ENCODE measurements around the gene CRISPLD2. TPM values are rescaled to one million over a fixed set of nuclear protein-coding genes. Genes with fewer than 3 reads are reported as not detected.

Gene CRISPLD2
- total RNA-seq, 1 donor from 2014 or later: 34.9 TPM

GRCh38 chr16:84815462-84815861 is 4.3 kb upstream of the CRISPLD2 start:
- H3K27ac ChIP-seq: no peak overlapping the region
- TF ChIP-seq CTCF (IDR thresholded peaks at IDR 0.05): no peak
- H3K27me3 ChIP-seq (ENCODE audit: low read depth): no peaks in the 10 kb centered on the region
- DNase-seq (no peak), ATAC-seq (no peak)
- peaks cover 8% of the 10 kb centered on the region for H3K4me1 ChIP-seq
- no peak overlapping the region for H3K4me3 ChIP-seq
- H3K36me3 ChIP-seq: no peaks in the 10 kb centered on the region
- no peaks in the 10 kb centered on the region for H3K9me3 ChIP-seq
- intact Hi-C loops (cut with DNase I): no loop called here

DNA sequence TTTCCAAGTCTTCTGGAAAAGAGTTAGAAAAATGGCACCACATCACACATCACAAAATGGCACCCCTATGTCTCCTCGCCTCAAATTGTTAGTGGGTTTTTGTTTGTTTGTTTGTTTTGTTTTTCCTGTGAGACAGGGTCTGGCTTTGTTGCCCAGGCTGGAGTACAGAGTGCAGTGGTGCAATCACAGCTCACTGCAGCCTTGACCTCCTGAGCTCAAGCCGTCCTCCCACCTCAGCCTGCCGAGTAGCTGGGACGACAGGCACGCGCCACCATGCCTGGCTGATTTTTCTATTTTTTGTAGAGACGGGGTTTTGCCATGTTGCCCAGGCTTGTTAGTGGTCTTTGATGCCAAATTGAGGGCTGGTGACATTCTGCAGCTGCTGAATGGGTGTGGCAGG is 3.8 kb upstream of the CRISPLD2 start:
- peaks cover under 1% of the 10 kb centered on the region for H3K27me3 ChIP-seq (ENCODE audit: low read depth)
- H3K27ac ChIP-seq: no peak overlapping the region
- no peak for ATAC-seq
- intact Hi-C loops (cut with DNase I): no loop called here
- H3K4me3 ChIP-seq: no peak overlapping the region
- H3K36me3 ChIP-seq: no peaks in the 10 kb centered on the region
- no peak for DNase-seq
- H3K9me3 ChIP-seq: no peaks in the 10 kb centered on the region
- TF ChIP-seq CTCF (IDR thresholded peaks at IDR 0.05): no peak
- H3K4me1 ChIP-seq: peaks cover 10% of the 10 kb centered on the region

- ATAC-seq: no peak
- Histone ChIP-seq H3K27me3 (ENCODE audit: low read depth) (peaks cover 5% of the 10 kb centered on the region), H3K9me3 (no peaks in the 10 kb centered on the region), H3K27ac (no peak overlapping the region), H3K36me3 (no peaks in the 10 kb centered on the region), H3K4me3 (no peak overlapping the region), H3K4me1 (peaks cover 10% of the 10 kb centered on the region)
- TF ChIP-seq CTCF (IDR thresholded peaks at IDR 0.05): no peak
- intact Hi-C loops (cut with DNase I): no loop called here
- no peak for DNase-seq
Measured at GRCh38 chr16:84816485-84816884, 3.3 kb upstream of the CRISPLD2 start.

DNA sequence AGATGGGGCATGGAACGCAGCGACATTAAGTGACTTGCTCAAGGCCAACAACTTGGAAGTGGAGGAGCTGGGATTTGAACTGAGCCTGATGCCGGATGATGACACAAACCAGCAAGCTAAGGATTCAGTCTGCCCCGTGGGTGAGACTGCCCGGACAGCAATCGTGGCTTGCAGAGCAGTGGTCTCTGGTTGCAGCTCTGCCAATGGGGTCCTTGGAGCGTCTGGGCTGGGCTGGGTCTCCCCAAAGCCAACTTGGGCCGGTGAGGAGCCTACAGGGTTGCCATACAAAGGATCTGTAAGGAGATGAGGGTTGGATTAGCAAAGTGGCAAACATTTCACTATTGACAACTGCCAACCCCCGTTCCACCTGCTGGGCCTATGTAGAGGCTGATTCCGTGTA is 2.6 kb upstream of the CRISPLD2 start:
- TF ChIP-seq CTCF (IDR thresholded peaks at IDR 0.05): no peak
- H3K27ac ChIP-seq: no peak overlapping the region
- no peak overlapping the region for H3K4me3 ChIP-seq
- no peak for ATAC-seq
- H3K9me3 ChIP-seq: no peaks in the 10 kb centered on the region
- H3K36me3 ChIP-seq: no peaks in the 10 kb centered on the region
- no peak for DNase-seq
- H3K4me1 ChIP-seq: peaks cover 10% of the 10 kb centered on the region
- H3K27me3 ChIP-seq (ENCODE audit: low read depth): peaks cover 9% of the 10 kb centered on the region
- intact Hi-C loops (cut with DNase I): no loop called here

GRCh38 chr16:84817613-84818012 is 2.2 kb upstream of the CRISPLD2 start:
- intact Hi-C loops (cut with DNase I): no loop called here
- Histone ChIP-seq H3K27me3 (ENCODE audit: low read depth) (peaks cover 9% of the 10 kb centered on the region), H3K9me3 (no peaks in the 10 kb centered on the region), H3K36me3 (no peaks in the 10 kb centered on the region), H3K4me3 (no peak overlapping the region), H3K27ac (no peak overlapping the region), H3K4me1 (peaks cover 10% of the 10 kb centered on the region)
- DNase-seq: no peak
- ATAC-seq: no peak
- TF ChIP-seq CTCF (IDR thresholded peaks at IDR 0.05): no peak

GRCh38 chr16:84818133-84818532 is 1.7 kb upstream of the CRISPLD2 start:
- intact Hi-C loops (cut with DNase I): no loop called here

More at GRCh38 chr16:84818133-84818532, 1.7 kb upstream of the CRISPLD2 start:
- no peak for DNase-seq
- Histone ChIP-seq H3K27ac (no peak overlapping the region), H3K27me3 (ENCODE audit: low read depth) (peaks cover 13% of the 10 kb centered on the region), H3K4me1 (peaks cover 10% of the 10 kb centered on the region), H3K36me3 (no peaks in the 10 kb centered on the region), H3K4me3 (no peak overlapping the region), H3K9me3 (no peaks in the 10 kb centered on the region)
- no peak for TF ChIP-seq CTCF (IDR thresholded peaks at IDR 0.05)
- ATAC-seq: no peak
